HG03575 (cell line): ENCODE data around the gene PAQR4.
"Not testable (repeated sequence)": the region's sequence is repeated elsewhere in the genome, so short reads cannot be mapped to it uniquely, and the experiment has no call there.

ENCODE experiments used
- ATAC-seq: cut with Tn5 transposase; IDR thresholded peaks from one replicate; pipeline ENCODE4 v1.9.1; 2021; ENCODE audit not compliant: unreplicated experiment, insufficient number of reproducible peaks, low FRiP score; ENCODE audit errors: extremely low read depth

The PAQR4 gene

DNA sequence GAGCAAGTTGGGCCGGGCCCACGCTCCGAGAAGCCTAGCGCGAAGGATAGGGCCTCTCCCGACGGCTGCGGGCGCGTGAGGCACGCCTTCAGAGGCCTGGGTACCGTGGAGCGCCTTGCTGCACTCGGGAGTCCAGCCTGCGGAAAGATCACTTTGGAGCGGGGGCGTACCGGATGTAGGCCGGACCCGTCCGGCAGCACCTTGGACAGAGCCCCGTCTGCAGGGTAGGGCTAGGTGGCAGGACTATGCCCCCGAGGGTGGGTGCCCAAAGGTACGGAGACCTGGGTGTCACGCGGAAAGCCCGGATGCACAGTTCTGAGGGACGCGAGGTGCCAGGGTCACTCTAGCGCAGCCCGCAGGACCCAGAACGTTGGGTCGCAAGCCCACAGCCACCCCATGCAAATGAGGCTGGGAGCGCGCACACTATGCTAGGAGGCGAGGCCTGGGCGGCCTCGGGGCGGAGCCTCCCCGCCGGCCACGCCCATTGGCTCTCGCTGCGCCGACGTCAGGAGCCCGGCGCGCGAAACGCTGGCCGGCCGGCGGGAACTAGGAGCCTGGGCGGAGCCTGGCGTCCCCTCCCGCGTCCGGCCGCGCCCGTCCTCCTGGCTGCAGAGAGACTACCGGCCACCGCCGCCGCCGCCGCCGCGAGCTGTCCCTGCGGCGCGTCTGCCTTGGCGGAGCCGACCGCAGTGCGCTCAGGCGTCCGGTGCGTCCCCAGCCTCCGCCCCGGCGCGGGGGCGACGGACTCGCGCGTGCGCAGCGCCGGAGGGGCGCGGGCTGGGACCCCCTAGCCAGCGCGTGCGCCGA, at the start of gene PAQR4:
Gene PAQR4 (plus strand): TSS at position 611 of the 807 bp plus-strand sequence. CDS start 327 bp downstream, outside the sequence.
- no peak for ATAC-seq

DNA sequence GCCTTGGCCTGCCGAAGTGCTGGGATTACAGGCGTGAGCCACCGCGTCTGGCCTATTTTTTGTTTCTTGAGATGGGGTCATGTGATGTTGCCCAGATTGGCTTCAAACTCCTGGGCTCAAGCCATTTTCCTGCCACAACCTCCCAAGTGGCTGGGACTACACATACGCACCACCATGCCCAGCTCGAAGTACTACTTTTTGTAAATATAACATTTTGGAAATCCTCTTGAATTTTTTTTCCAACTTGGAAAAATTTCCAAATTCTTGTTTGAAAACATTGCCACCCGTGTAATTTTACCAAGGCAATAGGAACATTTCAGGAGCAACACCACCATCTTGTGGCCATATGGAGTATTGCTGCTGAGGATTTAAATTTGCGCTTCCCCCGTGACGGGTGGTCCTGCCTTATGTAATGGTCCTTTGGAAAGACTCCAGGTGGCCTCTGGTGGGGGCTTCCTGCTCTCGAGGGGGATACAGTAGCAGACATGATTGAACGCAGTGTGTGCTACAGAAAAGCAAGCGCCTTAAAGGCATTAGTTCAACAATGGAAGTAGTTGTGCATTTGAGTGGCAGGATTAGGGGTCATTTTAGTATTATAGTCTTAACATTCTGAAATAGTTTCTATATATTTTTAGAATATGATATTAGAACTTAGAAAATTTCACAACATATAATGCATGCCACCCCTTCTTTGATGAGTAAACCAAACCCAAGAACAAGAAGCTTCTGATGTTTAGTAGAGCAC, 49.5 kb upstream of the PAQR4 start:
- ATAC-seq: no peak

DNA sequence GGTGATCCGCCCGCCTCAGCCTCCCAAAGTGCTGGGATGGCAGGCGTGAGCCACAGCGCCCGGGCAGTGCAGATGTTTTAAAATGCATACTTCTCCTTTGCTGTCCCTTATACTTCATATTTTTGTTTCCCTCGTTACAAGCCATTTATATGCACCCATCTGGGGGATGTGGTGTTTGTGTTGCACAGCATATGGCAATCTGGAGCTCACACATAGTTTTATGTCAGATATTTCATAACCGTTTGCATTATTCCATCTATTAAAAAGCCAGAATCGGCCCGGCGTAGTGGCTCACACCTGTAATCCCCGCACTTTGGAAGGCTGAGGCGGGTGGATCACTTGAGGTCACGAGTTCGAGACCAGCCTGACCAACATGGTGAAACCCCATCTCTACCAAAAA, 45.7 kb upstream of the PAQR4 start:
- no peak for ATAC-seq

DNA sequence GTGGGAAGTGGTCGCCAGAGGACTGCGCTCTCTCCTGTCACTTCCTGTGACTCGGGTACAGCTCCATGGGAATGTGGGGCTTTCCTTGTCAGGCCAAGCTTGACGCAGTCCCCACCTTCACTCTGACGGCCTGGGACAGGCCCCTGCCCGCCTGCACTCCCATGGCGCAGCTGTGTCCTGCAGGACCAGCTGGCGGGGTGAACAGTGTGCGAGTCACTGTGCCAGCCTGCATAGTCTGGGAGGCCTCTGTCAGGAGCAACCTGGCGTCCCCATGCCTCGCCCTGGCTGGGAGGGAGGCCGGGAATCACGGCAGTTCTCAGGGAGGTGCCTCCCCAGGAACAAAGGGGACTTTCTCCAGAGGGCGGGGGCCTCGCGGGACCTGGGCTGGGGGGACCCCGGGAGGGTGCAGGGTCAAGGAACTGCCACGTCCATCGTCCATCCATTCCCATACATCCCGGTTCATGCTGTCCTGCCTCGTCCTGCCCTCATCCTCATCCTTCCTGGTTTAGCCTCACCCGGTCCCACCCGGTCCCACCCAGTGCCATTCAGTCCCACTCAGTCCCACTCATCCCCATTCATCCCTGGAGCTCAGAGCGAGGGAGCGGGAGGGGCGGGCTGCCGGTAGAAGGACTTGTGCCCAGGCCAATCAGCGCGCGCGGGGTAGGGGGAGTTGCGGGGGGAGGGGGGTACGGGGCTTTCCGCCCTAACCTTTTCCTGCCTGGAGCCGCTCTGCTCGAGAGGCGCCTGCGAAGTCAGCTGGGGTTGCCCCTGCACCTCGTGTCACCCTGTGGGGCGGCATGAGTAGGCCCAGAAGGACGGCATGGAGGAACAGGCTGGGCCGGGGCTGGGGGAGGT, 44.0 kb upstream of the PAQR4 start:
- no peak for ATAC-seq

DNA sequence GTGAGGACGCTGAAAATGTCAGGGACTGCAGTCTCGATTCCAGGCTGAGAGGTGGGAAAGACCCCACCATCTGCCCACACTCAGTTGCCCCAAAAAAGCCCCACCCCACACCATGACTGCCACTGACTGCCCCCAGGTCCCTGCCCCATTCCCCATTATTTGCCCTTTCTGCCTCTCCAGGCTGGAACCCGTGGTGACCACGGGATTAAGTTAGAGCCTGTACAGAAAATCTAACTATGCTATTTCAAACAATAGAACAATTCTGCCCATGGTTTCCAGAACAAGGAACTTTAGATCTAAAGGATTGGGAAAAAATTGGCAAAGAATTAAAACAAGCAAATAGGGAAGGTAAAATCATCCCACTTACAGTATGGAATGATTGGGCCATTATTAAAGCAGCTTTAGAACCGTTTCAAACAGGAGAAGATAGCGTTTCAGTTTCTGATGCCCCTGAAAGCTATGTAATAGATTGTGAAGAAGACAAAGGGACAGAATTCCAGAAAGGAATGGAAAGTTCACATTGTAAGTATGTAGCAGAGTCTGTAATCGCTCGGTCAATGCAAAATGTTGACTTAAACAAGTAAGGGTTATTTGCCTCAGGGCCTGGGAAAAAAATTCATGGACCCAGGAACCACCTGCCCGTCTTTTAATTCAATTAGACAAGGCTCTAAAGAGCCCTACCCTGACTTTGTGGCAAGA, 43.0 kb upstream of the PAQR4 start:
- ATAC-seq: no peak

DNA sequence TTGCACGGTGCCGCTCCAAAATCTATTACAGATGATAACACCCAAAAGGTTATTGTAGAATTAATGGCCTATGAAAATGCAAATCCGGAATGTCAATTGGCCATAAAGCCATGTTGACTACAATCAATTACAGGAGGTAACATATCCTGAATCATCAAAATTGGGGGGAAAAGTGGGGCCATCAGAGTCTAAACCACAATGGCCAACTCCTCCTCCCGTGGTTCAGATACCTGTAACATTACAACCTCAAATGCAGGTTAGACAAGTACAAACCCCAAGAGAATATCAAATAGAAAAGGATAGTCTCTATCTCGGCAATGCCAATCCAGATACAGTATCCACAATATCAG, 42.5 kb upstream of the PAQR4 start:
- no peak for ATAC-seq

DNA sequence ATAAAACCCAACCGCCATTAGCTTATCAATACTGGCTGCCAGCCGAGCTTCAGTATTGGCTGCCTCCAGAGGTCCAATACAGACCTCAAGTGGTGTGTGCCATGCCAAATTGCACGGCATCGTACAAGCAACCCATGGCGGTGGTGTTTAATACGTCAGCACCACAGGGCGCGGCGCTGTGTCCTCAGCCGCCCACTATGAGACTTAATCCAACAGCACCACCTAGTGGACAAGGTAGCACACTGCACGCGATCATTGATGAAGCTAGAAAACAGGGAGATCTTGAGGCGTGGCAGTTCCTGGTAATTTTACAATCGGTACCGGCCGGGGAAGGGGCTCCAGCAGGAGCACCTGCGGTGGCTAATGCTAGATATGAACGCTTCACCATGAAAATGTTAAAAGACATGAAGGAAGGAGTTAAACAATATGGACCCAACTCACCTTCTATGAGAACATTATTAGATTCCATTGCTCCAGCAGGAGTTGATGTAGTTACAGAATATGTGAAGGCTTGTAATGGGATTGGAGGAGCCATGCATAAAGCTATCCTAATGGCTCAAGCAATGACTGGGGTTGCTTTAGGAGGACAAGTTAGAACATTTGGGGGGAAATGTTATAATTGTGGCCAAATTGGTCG, 42.0 kb upstream of the PAQR4 start:
- ATAC-seq: no peak

DNA sequence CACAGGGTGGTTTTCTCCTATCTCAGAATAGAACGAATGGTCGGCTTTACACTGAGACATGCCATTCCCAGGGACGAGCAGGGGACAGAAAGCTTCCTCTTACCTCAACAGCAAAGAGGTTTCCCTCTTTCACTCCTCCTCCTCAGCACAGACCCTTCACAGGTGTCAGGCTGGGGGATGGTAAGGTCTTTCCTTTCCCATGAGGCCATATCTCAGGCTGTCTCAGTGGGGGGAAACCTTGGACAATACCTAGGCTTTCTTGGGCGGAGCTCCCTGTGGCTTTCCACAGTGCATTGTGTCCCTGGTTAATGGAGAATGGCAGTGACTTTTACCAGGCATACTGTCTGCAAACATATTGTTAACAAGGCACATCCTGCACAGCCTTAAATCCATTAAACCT, 41.0 kb upstream of the PAQR4 start:
- not testable (repeated sequence) for ATAC-seq

DNA sequence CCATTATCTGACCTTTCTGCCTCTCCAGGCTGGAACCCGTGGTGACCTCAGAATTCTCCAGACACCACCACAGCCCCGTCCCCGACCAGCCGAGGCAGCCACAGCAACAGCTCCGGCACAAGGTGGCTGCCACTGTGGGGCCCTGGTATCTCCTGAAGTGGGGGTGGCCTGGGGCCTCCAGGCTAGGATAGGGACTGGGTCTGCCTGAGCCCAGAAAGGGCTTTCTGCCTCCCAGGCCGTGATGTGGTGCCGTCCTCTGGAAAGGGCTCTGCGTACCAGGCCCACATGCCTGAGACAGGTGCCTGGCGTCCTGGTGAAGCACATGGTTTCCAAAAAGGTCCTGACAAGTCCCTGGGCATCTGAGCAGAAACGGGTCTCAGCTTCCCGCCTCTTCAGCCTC, 40.4 kb upstream of the PAQR4 start:
- ATAC-seq: no peak

DNA sequence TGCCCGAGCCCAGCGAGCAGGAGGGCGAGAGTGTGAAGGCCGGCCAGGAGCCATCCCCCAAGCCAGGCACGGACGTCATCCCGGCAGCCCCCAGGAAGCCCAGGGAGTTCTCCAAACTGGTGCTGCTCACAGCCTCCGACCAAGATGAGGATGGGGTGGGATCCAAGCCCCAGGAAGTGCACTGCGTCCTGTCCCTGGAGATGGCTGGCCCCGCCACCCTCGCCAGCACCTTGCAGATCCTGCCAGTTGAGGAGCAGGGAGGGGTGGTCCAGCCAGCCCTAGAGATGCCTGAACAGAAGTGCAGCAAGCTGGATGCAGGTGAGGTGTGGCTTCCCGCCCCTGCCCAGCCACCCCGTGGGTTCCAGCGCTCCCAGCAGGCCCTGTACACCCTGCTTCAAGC, 39.5 kb upstream of the PAQR4 start:
- ATAC-seq: no peak

DNA sequence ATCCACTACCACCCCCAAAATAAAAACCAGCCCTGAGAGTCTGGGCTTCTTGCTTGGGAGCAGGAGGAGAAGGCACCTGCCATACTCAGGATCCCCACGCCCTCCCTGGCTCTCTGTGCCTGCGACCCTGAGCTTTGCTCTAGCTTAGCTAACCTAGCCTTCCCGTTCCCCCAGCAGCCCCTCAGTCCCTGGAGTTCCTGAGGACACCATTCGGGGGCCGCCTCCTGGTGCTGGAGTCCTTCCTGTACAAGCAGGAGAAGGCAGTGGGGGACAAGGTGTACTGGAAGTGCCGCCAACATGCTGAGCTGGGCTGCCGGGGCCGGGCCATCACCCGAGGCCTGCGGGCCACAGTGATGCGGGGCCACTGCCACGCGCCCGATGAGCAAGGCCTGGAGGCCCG, 38.9 kb upstream of the PAQR4 start:
- ATAC-seq: no peak

DNA sequence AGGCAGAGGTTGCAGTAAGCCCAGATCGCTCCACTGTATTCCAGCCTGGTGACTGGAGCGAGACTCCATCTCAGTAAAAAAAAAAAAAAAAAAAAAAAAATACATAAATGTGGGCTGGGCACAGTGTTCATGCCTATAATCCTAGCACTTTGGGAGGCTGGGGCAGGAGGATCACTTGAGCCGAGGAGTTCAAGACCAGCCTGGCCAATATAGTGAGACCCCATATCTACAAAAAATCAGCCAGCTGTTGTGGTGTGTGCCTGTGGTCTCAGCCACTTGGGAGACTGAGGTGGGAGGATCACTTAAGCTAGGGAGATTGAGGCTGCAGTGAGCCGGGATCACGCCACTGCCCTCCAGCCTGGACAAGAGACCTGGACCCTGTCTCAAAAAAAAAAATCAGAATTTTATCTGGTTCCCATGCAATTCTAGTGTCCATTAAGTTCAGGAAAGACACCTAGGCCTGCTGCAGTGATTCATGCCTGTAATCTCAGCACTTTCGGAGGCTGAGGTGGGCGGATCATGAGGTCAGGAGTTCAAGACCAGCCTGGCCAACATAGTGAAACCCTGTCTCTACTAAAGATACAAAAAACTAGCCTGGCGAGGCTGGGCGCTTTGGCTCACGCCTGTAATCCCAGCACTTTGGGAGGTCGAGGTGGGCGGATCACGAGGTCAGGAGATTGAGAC, 37.8 kb upstream of the PAQR4 start:
- ATAC-seq: not testable (repeated sequence)

DNA sequence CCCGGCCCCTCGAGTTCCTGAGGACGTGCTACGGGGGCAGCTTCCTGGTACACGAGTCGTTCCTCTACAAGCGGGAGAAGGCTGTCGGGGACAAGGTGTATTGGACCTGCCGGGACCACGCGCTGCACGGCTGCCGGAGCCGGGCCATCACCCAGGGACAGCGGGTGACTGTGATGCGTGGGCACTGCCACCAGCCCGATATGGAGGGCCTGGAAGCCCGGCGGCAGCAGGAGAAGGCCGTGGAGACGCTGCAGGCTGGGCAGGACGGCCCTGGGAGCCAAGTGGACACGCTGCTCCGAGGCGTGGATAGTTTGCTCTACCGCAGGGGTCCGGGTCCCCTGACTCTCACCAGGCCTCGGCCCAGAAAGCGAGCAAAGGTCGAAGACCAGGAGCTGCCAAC, 36.0 kb upstream of the PAQR4 start:
- ATAC-seq: no peak

DNA sequence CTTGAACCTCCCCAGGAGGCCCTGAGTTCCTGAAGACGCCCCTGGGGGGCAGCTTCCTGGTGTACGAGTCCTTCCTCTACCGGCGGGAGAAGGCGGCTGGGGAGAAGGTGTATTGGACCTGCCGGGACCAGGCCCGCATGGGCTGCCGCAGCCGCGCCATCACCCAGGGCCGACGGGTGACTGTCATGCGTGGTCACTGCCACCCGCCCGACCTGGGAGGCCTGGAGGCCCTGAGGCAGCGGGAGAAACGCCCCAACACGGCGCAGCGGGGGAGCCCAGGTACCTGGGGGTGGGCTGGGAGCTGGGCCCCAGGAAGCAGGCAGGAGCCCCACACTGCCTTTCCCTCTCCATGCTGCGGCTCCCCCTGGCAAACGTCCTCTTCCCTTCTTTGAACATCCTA, 35.4 kb upstream of the PAQR4 start:
- ATAC-seq: no peak

DNA sequence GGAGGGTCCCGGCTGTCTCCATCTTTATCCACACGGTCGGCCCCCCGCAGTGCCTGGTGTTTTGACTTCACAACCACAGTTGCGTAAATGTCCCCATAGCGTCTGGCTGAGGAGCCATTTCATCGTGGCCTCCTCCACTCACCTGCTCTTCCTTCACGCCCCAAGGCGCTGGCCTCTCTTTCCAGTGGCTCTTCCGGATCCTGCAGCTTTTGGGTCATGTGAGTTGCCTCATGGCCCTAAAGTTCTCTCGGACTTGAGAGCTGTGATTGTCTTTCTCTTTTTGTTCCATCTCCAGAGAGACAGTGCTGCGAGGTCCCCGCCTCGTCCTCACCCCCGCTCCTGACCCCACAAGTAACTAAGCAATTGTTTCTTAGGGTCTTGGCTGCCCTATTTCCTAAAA, 34.7 kb upstream of the PAQR4 start:
- no peak for ATAC-seq

DNA sequence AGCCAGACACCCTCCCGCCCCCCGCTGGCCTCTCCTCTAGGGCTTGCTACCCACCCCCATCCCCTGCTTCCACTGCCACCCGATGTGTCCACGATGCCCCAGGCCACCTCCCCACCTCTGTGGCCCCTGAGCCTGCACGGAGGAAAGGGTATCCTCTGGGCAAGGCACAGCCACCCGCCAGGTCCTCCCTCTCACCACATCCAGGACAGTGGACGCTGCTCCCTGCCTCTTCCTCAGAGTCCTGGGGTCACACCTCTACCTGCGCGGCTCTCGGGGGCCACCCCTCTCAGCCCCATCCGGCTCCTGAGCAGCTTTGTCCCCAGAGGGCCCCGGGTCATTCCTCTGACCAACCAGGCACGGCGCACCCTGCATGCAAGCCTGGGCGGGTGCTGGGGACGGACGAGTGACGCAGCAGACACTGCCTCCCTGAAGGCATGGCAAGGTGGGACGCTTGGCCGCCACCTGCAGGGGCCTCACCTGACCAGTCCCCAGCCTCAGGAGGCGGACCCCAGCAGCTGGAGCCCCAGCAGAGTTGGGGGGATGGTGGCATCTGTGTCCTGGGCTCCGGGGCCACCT, 32.6 kb upstream of the PAQR4 start:
- no peak for ATAC-seq

DNA sequence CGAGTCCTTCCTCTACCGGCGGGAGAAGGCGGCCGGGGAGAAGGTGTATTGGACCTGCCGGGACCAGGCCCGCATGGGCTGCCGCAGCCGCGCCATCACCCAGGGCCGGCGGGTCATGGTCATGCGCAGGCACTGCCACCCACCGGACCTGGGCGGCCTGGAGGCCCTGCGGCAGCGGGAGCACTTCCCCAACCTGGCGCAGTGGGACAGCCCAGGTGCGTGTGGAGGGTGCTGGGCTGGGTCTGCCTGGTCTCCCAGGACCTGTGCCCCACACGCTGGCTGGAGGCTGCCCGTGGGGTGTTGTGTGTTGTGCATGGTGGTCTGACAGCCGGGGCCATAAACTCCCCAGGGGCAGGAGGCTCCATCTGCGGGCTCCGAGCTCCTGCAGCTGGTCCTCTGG, 32.0 kb upstream of the PAQR4 start:
- no peak for ATAC-seq

DNA sequence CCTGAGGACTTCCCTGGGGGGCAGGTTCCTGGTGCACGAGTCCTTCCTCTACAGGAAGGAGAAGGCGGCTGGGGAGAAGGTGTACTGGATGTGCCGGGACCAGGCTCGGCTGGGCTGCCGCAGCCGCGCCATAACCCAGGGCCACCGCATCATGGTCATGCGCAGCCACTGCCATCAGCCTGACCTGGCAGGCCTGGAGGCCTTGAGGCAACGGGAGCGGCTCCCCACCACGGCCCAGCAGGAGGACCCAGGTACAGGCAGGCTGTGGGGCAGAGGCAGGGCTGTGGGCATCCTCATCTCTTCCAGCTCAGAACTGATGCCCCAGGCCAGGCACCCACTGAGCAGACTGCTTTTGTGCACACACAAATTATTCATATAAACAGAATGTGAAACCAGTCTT, 30.9 kb upstream of the PAQR4 start:
- ATAC-seq: no peak
